Natural killer cell (primary cell): ENCODE results near the gene PCDHAC2. TPM values are rescaled to one million over a fixed set of nuclear protein-coding genes. Genes with fewer than 3 reads are reported as not detected.

ENCODE experiments used
- ATAC-seq, 3 donors: fragments of 150-1000 bp in 2 of 3; fragments of 200-7000 bp in 1 of 3; cut with Tn5 transposase; 1 replicate in 1 of 3; 2 replicates in 2 of 3; pipeline ENCODE4 v1.10.0; 2021; ENCODE audit warnings: mild to moderate bottlenecking in 2 of 3, moderate library complexity in 2 of 3
- DNase-seq, 2 donors: peaks; one replicate each; pipeline versions ENCODE4 v3.0.0 to v3.0.0-alpha.2; 2013 to 2021; ENCODE audit warnings: mixed read lengths in 1 of 2
- H3K27ac ChIP-seq: one replicate; pipeline ENCODE4 v1.5.1; 2013; ENCODE audit warnings: mild to moderate bottlenecking, low read length
- H3K27me3 ChIP-seq: one replicate; pipeline ENCODE4 v1.6.1; 2013; ENCODE audit warnings: low read length; ENCODE audit not compliant: control insufficient read depth, insufficient read depth
- H3K36me3 ChIP-seq: one replicate; pipeline ENCODE4 v1.6.1; 2013; ENCODE audit warnings: low read length; ENCODE audit not compliant: control insufficient read depth, insufficient read depth
- H3K4me1 ChIP-seq: one replicate; pipeline ENCODE4 v1.6.1; 2013; ENCODE audit warnings: low read length; ENCODE audit not compliant: control insufficient read depth, insufficient read depth
- H3K4me3 ChIP-seq: one replicate; pipeline ENCODE4 v1.5.1; 2013; ENCODE audit warnings: low read length
- H3K9me3 ChIP-seq: one replicate; pipeline ENCODE4 v1.6.1; 2013; ENCODE audit warnings: low read length; ENCODE audit not compliant: control insufficient read depth, insufficient read depth
- H3K27ac Mint-ChIP-seq, 2 donors: one replicate each; pipeline ENCODE4 v1.8.0; 2022; ENCODE audit warnings: mild to moderate bottlenecking in 2 of 2, mixed read lengths in 2 of 2, moderate library complexity in 1 of 2
- H3K27me3 Mint-ChIP-seq, 2 donors: one replicate each; pipeline ENCODE4 v1.8.0; 2022; ENCODE audit warnings: low read depth in 2 of 2, mixed read lengths in 2 of 2
- H3K36me3 Mint-ChIP-seq: one replicate; pipeline ENCODE4 v1.8.0; 2022; ENCODE audit warnings: mixed read lengths
- H3K4me1 Mint-ChIP-seq, 2 donors: one replicate each; pipeline ENCODE4 v1.8.0; 2022; ENCODE audit warnings: mixed read lengths in 2 of 2
- H3K4me3 Mint-ChIP-seq: one replicate; pipeline ENCODE4 v1.8.0; 2022; ENCODE audit warnings: mild to moderate bottlenecking, moderate library complexity, mixed read lengths
- H3K9me3 Mint-ChIP-seq, 2 donors: one replicate each; pipeline ENCODE4 v1.8.0; 2022; ENCODE audit warnings: mixed read lengths in 2 of 2
- WGBS: methylation state at CpG from one replicate; pipeline ENCODE4 v1.1.7; 2013; ENCODE audit warnings: missing lambda C conversion rate; ENCODE audit not compliant: insufficient coverage; 5-methylcytosine and 5-hydroxymethylcytosine counted together
- intact Hi-C: fragments of 100-400 bp; cut with micrococcal nuclease; formaldehyde crosslinking; loops from one replicate; pipeline ENCODE4 v1.14.2; 2022
- total RNA-seq, 4 donors: library from RNA; stranded (reverse); fragments of 120-200 nt in 1 of 4; gene quantifications; one replicate each; pipeline versions ENCODE4 v1.2.3 to v1.2.4, GENCODE V29; 2013 to 2022
- TF ChIP-seq, protein P1 (sequence below): fragments of 200-600 bp; IDR thresholded peaks from one replicate; pipeline ENCODE4 v1.8.0; 2022; ENCODE audit warnings: antibody characterized with exemption

The PCDHAC2 gene
- total RNA-seq, 3 donors from 2014 or later (not counting 1 experiment from before 2014, with no cell fraction given), result not detected

DNA sequence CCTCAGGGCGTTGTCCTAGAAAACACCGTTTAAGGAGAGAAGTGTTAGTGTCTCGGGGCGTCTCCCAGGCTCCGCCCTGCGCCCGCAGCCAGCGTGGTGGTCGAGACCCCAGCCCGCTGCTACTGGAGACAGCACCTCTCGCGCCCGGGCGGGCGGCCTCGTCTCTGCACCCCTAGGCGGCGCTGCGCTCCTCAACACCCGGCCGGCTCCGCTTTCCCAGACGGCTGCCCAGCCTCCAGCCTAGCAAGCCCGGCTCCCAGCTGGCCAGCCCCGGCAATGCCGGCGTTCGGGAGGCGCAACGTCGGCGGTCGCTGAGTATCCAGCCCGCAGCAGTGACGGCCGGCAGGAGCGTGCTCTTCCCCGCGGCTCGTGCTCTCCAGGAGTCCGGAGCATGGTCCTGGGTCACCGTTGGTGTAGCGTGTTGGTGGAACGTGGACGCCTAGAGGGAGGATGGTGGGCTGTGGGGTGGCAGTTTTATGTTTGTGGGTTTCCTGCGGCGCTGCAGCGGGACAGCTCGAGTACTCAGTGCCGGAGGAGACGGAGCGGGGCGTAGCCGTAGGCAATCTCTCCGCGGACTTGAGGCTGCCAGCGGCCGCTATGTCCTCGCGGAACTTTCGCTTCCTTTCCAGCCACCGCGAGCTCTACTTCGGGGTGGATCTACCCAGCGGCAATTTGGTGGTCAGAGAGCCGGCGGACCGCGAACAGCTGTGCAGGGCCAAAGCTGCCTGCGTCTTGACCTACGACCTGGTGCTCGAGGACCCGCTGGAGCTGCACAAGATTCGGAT is 39.6 kb upstream of the PCDHAC2 start:
- peak overlapping the region; percentile 25 for H3K4me3 Mint-ChIP-seq
- ATAC-seq, result no peak
- intact Hi-C loops, result no loop called here

GRCh38 chr5:140927228-140927573 is 39.1 kb upstream of the PCDHAC2 start:
- Histone ChIP-seq H3K36me3 (no peaks in the 10 kb centered on the region), H3K9me3 (peaks cover 12% of the 10 kb centered on the region), H3K27me3 (peaks cover 24% of the 10 kb centered on the region), H3K4me3 (no peak overlapping the region), H3K27ac (no peak overlapping the region), H3K4me1 (peaks cover 16% of the 10 kb centered on the region)
- intact Hi-C loops, result no loop called here
- H3K4me1 Mint-ChIP-seq, result peaks cover 0 to 4% of the 10 kb centered on the region in 2 donors
- H3K36me3 Mint-ChIP-seq, result no peaks in the 10 kb centered on the region
- DNase-seq (no peak), ATAC-seq (no peak)
- H3K27me3 Mint-ChIP-seq, result peaks cover 6 to 18% of the 10 kb centered on the region in 2 donors
- H3K4me3 Mint-ChIP-seq, result peak overlapping the region; percentile 25
- TF ChIP-seq, protein P1, sequence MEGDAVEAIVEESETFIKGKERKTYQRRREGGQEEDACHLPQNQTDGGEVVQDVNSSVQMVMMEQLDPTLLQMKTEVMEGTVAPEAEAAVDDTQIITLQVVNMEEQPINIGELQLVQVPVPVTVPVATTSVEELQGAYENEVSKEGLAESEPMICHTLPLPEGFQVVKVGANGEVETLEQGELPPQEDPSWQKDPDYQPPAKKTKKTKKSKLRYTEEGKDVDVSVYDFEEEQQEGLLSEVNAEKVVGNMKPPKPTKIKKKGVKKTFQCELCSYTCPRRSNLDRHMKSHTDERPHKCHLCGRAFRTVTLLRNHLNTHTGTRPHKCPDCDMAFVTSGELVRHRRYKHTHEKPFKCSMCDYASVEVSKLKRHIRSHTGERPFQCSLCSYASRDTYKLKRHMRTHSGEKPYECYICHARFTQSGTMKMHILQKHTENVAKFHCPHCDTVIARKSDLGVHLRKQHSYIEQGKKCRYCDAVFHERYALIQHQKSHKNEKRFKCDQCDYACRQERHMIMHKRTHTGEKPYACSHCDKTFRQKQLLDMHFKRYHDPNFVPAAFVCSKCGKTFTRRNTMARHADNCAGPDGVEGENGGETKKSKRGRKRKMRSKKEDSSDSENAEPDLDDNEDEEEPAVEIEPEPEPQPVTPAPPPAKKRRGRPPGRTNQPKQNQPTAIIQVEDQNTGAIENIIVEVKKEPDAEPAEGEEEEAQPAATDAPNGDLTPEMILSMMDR, result no peak
- H3K27ac Mint-ChIP-seq, result no peak overlapping the region
- WGBS, result 17% methylated on average over 26 of the region's 26 CpGs
- peaks cover 0 to 2% of the 10 kb centered on the region in 2 donors for H3K9me3 Mint-ChIP-seq

More for the DNA sequence above, 39.6 kb upstream of the PCDHAC2 start:
- Histone ChIP-seq H3K4me3 (no peak overlapping the region), H3K9me3 (peaks cover 12% of the 10 kb centered on the region), H3K36me3 (no peaks in the 10 kb centered on the region), H3K27ac (no peak overlapping the region), H3K27me3 (peaks cover 24% of the 10 kb centered on the region), H3K4me1 (peaks cover 16% of the 10 kb centered on the region)
- peak in 1 of 2 donors; percentile 1 for DNase-seq
- Mint-ChIP-seq H3K36me3 (no peaks in the 10 kb centered on the region), H3K4me1 (peaks cover 0 to 4% of the 10 kb centered on the region in 2 donors), H3K27me3 (peaks cover 6 to 18% of the 10 kb centered on the region in 2 donors), H3K27ac (no peak overlapping the region), H3K9me3 (peaks cover 0 to 2% of the 10 kb centered on the region in 2 donors)
- TF ChIP-seq, protein P1, result no peak
- 6% methylated on average over 74 of the region's 74 CpGs for WGBS

DNA sequence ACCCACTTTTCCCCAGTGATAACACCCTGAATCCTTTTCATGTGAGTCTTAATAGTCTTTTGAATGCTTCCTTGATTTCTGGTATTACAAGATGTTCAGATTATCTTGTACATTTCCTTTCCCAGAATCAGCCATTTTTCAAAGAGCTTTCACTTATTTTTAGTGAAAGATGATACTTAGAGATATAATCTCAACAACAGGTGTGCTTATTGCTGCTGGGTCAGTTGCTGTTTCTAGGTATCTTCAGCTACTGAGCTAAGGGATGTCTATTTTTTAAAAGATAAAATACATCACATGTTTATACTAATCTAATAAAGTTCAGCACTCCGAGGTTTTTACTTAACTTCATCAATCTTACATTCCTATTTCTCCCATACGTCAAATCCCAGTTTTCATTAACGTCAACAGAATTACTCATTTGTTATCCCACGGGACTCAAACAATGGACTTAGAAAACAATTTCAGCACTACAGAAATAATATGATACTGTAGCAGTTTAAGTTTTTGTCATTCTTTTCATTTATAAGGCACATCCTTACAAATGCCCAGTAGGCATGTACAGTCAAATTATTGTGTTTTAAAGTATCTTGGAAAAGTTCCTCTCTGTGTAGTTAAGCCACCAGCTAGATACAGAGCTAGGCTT is 31.2 kb upstream of the PCDHAC2 start:
- WGBS, result 88% methylated on average over 3 of the region's 4 CpGs
- H3K4me3 ChIP-seq, result no peak overlapping the region
- intact Hi-C loops, result no loop called here
- H3K27ac ChIP-seq, result no peak overlapping the region
- H3K9me3 ChIP-seq, result no peaks in the 10 kb centered on the region
- ATAC-seq (no peak), DNase-seq (no peak)
- no peaks in the 10 kb centered on the region for H3K36me3 ChIP-seq
- no peaks in the 10 kb centered on the region for H3K27me3 ChIP-seq
- H3K4me1 Mint-ChIP-seq, result no peaks in the 10 kb centered on the region
- H3K9me3 Mint-ChIP-seq, result no peaks in the 10 kb centered on the region
- no peaks in the 10 kb centered on the region for H3K36me3 Mint-ChIP-seq
- no peak overlapping the region for H3K4me3 Mint-ChIP-seq
- H3K27ac Mint-ChIP-seq, result no peak overlapping the region
- TF ChIP-seq, protein P1, result no peak
- H3K4me1 ChIP-seq, result no peaks in the 10 kb centered on the region
- peaks cover 0 to 3% of the 10 kb centered on the region in 2 donors for H3K27me3 Mint-ChIP-seq
